Hepatocyte (in vitro differentiated cells): ENCODE data around the gene POLE2.

Source experiments
- EZH2 ChIP-seq: fragments of 200-600 bp; sonication (generic); IDR thresholded peaks from 2 replicates; pipeline ENCODE4 v1.6.1; 2016; ENCODE audit warnings: antibody characterized with exemption, mild to moderate bottlenecking, borderline replicate concordance
- EZH2phosphoT487 ChIP-seq: fragments of 200-600 bp; sonication (generic); IDR thresholded peaks from one replicate; pipeline ENCODE4 v1.6.1; 2018; ENCODE audit warnings: antibody characterized with exemption, mild to moderate bottlenecking, low read depth, moderate library complexity; ENCODE audit not compliant: unreplicated experiment, severe bottlenecking
- TF ChIP-seq, protein P1 (sequence below): fragments of 200-600 bp; sonication (generic); IDR thresholded peaks from 2 replicates; pipeline ENCODE4 v1.5.1; 2016; ENCODE audit warnings: antibody characterized with exemption, mild to moderate bottlenecking; ENCODE audit not compliant: poor library complexity

- TF ChIP-seq, protein P1, sequence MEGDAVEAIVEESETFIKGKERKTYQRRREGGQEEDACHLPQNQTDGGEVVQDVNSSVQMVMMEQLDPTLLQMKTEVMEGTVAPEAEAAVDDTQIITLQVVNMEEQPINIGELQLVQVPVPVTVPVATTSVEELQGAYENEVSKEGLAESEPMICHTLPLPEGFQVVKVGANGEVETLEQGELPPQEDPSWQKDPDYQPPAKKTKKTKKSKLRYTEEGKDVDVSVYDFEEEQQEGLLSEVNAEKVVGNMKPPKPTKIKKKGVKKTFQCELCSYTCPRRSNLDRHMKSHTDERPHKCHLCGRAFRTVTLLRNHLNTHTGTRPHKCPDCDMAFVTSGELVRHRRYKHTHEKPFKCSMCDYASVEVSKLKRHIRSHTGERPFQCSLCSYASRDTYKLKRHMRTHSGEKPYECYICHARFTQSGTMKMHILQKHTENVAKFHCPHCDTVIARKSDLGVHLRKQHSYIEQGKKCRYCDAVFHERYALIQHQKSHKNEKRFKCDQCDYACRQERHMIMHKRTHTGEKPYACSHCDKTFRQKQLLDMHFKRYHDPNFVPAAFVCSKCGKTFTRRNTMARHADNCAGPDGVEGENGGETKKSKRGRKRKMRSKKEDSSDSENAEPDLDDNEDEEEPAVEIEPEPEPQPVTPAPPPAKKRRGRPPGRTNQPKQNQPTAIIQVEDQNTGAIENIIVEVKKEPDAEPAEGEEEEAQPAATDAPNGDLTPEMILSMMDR = no peak
- TF ChIP-seq EZH2phosphoT487 (no peak), EZH2 (no peak)
Observed at GRCh38 chr14:49623387-49623786, 64.6 kb downstream of the POLE2 start.
